ENCODE measurements around the gene COX6B2. TPM values are rescaled to one million over a fixed set of nuclear protein-coding genes. Genes with fewer than 3 reads are reported as not detected.

COX6B2 gene
- total and polyA plus RNA-seq, 2 of the 13 experiments (the other 11 are each of a cell fraction or from before 2014, with no cell fraction given), result 0.21 TPM; not detected in 1

GRCh38 chr19:55304279-55304978 is 50.1 kb downstream of the COX6B2 start (continued):
- TF ChIP-seq ZNF607 (CRISPR knock-in tag; IDR thresholded peaks at IDR 0.05; ENCODE audit: borderline replicate concordance) (no peak), ZNF317 (CRISPR knock-in tag; IDR thresholded peaks at IDR 0.05) (no peak), GMEB2 (CRISPR knock-in tag; IDR thresholded peaks at IDR 0.05; ENCODE audit: low read depth) (peak; percentile 82), IRX3 (CRISPR knock-in tag; IDR thresholded peaks at IDR 0.05; ENCODE audit: borderline replicate concordance, low read depth) (no peak), HCFC1 (IDR thresholded peaks at IDR 0.05; ENCODE audit: low read depth, low read length) (peak; percentile 95), SCMH1 (CRISPR knock-in tag; IDR thresholded peaks at IDR 0.05; ENCODE audit: borderline replicate concordance) (no peak), PPARG (CRISPR knock-in tag; conservative IDR thresholded peaks at IDR 0.05) (no peak), GLI4 (CRISPR knock-in tag; IDR thresholded peaks at IDR 0.05; ENCODE audit: borderline replicate concordance) (no peak), ZNF441 (CRISPR knock-in tag; IDR thresholded peaks at IDR 0.05; ENCODE audit: borderline replicate concordance) (no peak), ZNF749 (CRISPR knock-in tag; IDR thresholded peaks at IDR 0.05; ENCODE audit: borderline replicate concordance) (no peak), ZNF574 (CRISPR knock-in tag; IDR thresholded peaks at IDR 0.05) (peak; percentile 58), THAP11 (CRISPR knock-in tag; IDR thresholded peaks at IDR 0.05) (peak; percentile 98), IRF2 (CRISPR knock-in tag; IDR thresholded peaks at IDR 0.05) (peak; percentile 63; the same call in 1 of the 2 replicates), CCDC6 (CRISPR knock-in tag; IDR thresholded peaks at IDR 0.05) (no peak), ZKSCAN5 (CRISPR knock-in tag; IDR thresholded peaks at IDR 0.05) (no peak), ZSCAN29 (CRISPR knock-in tag; conservative IDR thresholded peaks at IDR 0.05) (no peak), MBNL3 (CRISPR knock-in tag; conservative IDR thresholded peaks at IDR 0.05) (no peak), ZBTB20 (CRISPR knock-in tag; IDR thresholded peaks at IDR 0.05; ENCODE audit: borderline replicate concordance, low read depth) (no peak)
- TF ChIP-seq, protein P1, sequence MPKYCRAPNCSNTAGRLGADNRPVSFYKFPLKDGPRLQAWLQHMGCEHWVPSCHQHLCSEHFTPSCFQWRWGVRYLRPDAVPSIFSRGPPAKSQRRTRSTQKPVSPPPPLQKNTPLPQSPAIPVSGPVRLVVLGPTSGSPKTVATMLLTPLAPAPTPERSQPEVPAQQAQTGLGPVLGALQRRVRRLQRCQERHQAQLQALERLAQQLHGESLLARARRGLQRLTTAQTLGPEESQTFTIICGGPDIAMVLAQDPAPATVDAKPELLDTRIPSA (CRISPR knock-in tag; IDR thresholded peaks at IDR 0.05; ENCODE audit: borderline replicate concordance), result no peak
- TF ChIP-seq, protein P2, sequence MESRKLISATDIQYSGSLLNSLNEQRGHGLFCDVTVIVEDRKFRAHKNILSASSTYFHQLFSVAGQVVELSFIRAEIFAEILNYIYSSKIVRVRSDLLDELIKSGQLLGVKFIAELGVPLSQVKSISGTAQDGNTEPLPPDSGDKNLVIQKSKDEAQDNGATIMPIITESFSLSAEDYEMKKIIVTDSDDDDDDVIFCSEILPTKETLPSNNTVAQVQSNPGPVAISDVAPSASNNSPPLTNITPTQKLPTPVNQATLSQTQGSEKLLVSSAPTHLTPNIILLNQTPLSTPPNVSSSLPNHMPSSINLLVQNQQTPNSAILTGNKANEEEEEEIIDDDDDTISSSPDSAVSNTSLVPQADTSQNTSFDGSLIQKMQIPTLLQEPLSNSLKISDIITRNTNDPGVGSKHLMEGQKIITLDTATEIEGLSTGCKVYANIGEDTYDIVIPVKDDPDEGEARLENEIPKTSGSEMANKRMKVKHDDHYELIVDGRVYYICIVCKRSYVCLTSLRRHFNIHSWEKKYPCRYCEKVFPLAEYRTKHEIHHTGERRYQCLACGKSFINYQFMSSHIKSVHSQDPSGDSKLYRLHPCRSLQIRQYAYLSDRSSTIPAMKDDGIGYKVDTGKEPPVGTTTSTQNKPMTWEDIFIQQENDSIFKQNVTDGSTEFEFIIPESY (CRISPR knock-in tag; IDR thresholded peaks at IDR 0.05), result peak; percentile 43; the same call in 1 of the 2 replicates
- TF ChIP-seq, protein P3, sequence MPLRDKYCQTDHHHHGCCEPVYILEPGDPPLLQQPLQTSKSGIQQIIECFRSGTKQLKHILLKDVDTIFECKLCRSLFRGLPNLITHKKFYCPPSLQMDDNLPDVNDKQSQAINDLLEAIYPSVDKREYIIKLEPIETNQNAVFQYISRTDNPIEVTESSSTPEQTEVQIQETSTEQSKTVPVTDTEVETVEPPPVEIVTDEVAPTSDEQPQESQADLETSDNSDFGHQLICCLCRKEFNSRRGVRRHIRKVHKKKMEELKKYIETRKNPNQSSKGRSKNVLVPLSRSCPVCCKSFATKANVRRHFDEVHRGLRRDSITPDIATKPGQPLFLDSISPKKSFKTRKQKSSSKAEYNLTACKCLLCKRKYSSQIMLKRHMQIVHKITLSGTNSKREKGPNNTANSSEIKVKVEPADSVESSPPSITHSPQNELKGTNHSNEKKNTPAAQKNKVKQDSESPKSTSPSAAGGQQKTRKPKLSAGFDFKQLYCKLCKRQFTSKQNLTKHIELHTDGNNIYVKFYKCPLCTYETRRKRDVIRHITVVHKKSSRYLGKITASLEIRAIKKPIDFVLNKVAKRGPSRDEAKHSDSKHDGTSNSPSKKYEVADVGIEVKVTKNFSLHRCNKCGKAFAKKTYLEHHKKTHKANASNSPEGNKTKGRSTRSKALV (CRISPR knock-in tag; IDR thresholded peaks at IDR 0.05), result no peak

Data from HepG2 (cell line).